Measurements from ENCODE around the gene FAM228A.

The FAM228A gene

GRCh38 chr2:24209389-24210105 lies 34.7 kb downstream of the FAM228A start:
- no peak overlapping the region for H3K9ac ChIP-seq (ENCODE audit: low read depth, low read length, poor library complexity)
- H3K27me3 ChIP-seq (ENCODE audit: control insufficient read depth in 3 of 3, insufficient read depth in 3 of 3, low read depth in 1 of 3, low read length in 3 of 3) = no peaks in the 10 kb centered on the region
- H3K27ac ChIP-seq (replicated peaks; ENCODE audit: low read length) = no peak overlapping the region
- H3K4ac ChIP-seq (ENCODE audit: low read length) = no peak overlapping the region
- H3K36me3 ChIP-seq (replicated peaks in 1 of 2; ENCODE audit: control insufficient read depth in 2 of 2, insufficient read depth in 2 of 2, low read length in 2 of 2) = peaks cover 0 to 4% of the 10 kb centered on the region in 2 donors
- no peak overlapping the region for H2BK15ac ChIP-seq (ENCODE audit: low read length)
- H3K79me1 ChIP-seq (ENCODE audit: low read depth, low read length) = peaks cover 1% of the 10 kb centered on the region
- no peak overlapping the region for H2BK120ac ChIP-seq (ENCODE audit: low read depth, low read length)
- no peak overlapping the region for H2BK12ac ChIP-seq (ENCODE audit: low read length)
- H3K4me3 ChIP-seq (ENCODE audit: low read length in 2 of 2) = no peak overlapping the region
- DNase-seq (ENCODE audit: low spot score) = no peak
- no peak overlapping the region for H4K91ac ChIP-seq (ENCODE audit: low read depth, low read length, poor library complexity)
- peak overlapping the region; percentile 57 for H2BK5ac ChIP-seq (ENCODE audit: low read length)
- no peak overlapping the region for H4K8ac ChIP-seq (ENCODE audit: low read depth, low read length)
- H2AFZ ChIP-seq (ENCODE audit: low read length) = no peak overlapping the region
- peak overlapping the region; percentile 12 for H3K18ac ChIP-seq (ENCODE audit: low read length)
- H2AK5ac ChIP-seq (ENCODE audit: low read depth, low read length) = no peak overlapping the region
- H3K4me1 ChIP-seq (ENCODE audit: control insufficient read depth in 2 of 2, insufficient read depth in 1 of 2, low read depth in 1 of 2, low read length in 2 of 2) = peaks cover 0 to 2% of the 10 kb centered on the region in 2 donors
- H3K14ac ChIP-seq (ENCODE audit: low read length) = no peak overlapping the region
- H3K23ac ChIP-seq (ENCODE audit: low read depth, low read length, poor library complexity) = peak overlapping the region; percentile 62
- H3K4me2 ChIP-seq (ENCODE audit: insufficient read depth, low read length, poor library complexity, severe bottlenecking) = no peak overlapping the region
- no CpG with 5 or more reads among the region's 17 CpGs for WGBS, 2 donors (ENCODE audit: extremely low coverage in 2 of 2, insufficient read length in 2 of 2, insufficient replicate concordance in 1 of 2)
- H3K9me3 ChIP-seq (replicated peaks in 1 of 2; ENCODE audit: control insufficient read depth in 2 of 2, insufficient read depth in 1 of 2, low read depth in 1 of 2, low read length in 2 of 2) = no peaks in the 10 kb centered on the region

GRCh38 chr2:24210106-24210455 lies 35.2 kb downstream of the FAM228A start:
- H2AK5ac ChIP-seq (ENCODE audit: low read depth, low read length) = no peak overlapping the region
- WGBS, 2 donors (ENCODE audit: extremely low coverage in 2 of 2, insufficient read length in 2 of 2, insufficient replicate concordance in 1 of 2) = no CpG with 5 or more reads among the region's 2 CpGs
- no peak overlapping the region for H3K9ac ChIP-seq (ENCODE audit: low read depth, low read length, poor library complexity)
- H3K9me3 ChIP-seq (replicated peaks in 1 of 2; ENCODE audit: control insufficient read depth in 2 of 2, insufficient read depth in 1 of 2, low read depth in 1 of 2, low read length in 2 of 2) = no peaks in the 10 kb centered on the region
- no peak overlapping the region for H3K4me2 ChIP-seq (ENCODE audit: insufficient read depth, low read length, poor library complexity, severe bottlenecking)
- no peak overlapping the region for H2BK5ac ChIP-seq (ENCODE audit: low read length)
- H3K4me1 ChIP-seq (ENCODE audit: control insufficient read depth in 2 of 2, insufficient read depth in 1 of 2, low read depth in 1 of 2, low read length in 2 of 2) = peaks cover 0 to 2% of the 10 kb centered on the region in 2 donors
- H2AFZ ChIP-seq (ENCODE audit: low read length) = no peak overlapping the region
- peaks cover 0 to 4% of the 10 kb centered on the region in 2 donors for H3K36me3 ChIP-seq (replicated peaks in 1 of 2; ENCODE audit: control insufficient read depth in 2 of 2, insufficient read depth in 2 of 2, low read length in 2 of 2)
- DNase-seq (ENCODE audit: low spot score) = no peak
- no peak overlapping the region for H3K4ac ChIP-seq (ENCODE audit: low read length)
- H4K91ac ChIP-seq (ENCODE audit: low read depth, low read length, poor library complexity) = no peak overlapping the region
- H2BK12ac ChIP-seq (ENCODE audit: low read length) = no peak overlapping the region
- no peak overlapping the region for H3K23ac ChIP-seq (ENCODE audit: low read depth, low read length, poor library complexity)
- H3K14ac ChIP-seq (ENCODE audit: low read length) = no peak overlapping the region
- no peak overlapping the region for H4K8ac ChIP-seq (ENCODE audit: low read depth, low read length)
- no peak overlapping the region for H2BK15ac ChIP-seq (ENCODE audit: low read length)
- no peak overlapping the region for H3K18ac ChIP-seq (ENCODE audit: low read length)
- H3K4me3 ChIP-seq (ENCODE audit: low read length in 2 of 2) = no peak overlapping the region
- peaks cover 1% of the 10 kb centered on the region for H3K79me1 ChIP-seq (ENCODE audit: low read depth, low read length)
- H3K27me3 ChIP-seq (ENCODE audit: control insufficient read depth in 3 of 3, insufficient read depth in 3 of 3, low read depth in 1 of 3, low read length in 3 of 3) = no peaks in the 10 kb centered on the region
- no peak overlapping the region for H2BK120ac ChIP-seq (ENCODE audit: low read depth, low read length)
- H3K27ac ChIP-seq (replicated peaks; ENCODE audit: low read length) = no peak overlapping the region

DNA sequence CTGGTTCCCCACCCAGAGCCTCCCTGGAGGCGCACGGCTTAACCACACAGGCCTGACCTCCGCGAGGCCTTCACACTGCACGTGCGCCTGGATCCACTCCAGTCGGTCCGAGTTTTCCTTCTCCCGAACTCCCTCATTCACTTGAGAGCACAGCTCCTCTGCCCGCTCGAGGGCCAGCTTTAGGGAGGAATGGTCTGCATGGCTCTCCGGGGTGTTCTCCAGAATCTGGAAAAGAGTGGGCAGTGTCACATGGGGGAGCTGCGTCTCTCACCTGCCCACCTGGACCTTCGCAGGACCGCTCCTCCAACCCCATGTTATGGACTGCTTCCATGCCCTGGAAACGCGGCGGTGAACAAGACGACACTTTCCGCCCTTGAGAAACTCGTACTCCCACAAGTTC lies 35.9 kb downstream of the FAM228A start:
- Histone ChIP-seq H3K79me1 (ENCODE audit: low read depth, low read length) (peaks cover 1% of the 10 kb centered on the region), H2AK5ac (ENCODE audit: low read depth, low read length) (no peak overlapping the region), H3K4me3 (ENCODE audit: low read length in 2 of 2) (no peak overlapping the region), H3K14ac (ENCODE audit: low read length) (no peak overlapping the region), H2BK120ac (ENCODE audit: low read depth, low read length) (no peak overlapping the region), H4K91ac (ENCODE audit: low read depth, low read length, poor library complexity) (no peak overlapping the region), H3K9me3 (replicated peaks in 1 of 2; ENCODE audit: control insufficient read depth in 2 of 2, insufficient read depth in 1 of 2, low read depth in 1 of 2, low read length in 2 of 2) (no peaks in the 10 kb centered on the region), H3K27ac (replicated peaks; ENCODE audit: low read length) (no peak overlapping the region), H2BK5ac (ENCODE audit: low read length) (no peak overlapping the region), H3K9ac (ENCODE audit: low read depth, low read length, poor library complexity) (no peak overlapping the region), H2BK15ac (ENCODE audit: low read length) (no peak overlapping the region), H3K4me1 (ENCODE audit: control insufficient read depth in 2 of 2, insufficient read depth in 1 of 2, low read depth in 1 of 2, low read length in 2 of 2) (peaks cover 0 to 2% of the 10 kb centered on the region in 2 donors), H3K36me3 (replicated peaks in 1 of 2; ENCODE audit: control insufficient read depth in 2 of 2, insufficient read depth in 2 of 2, low read length in 2 of 2) (peaks cover 0 to 4% of the 10 kb centered on the region in 2 donors), H3K4ac (ENCODE audit: low read length) (no peak overlapping the region), H3K23ac (ENCODE audit: low read depth, low read length, poor library complexity) (no peak overlapping the region), H3K18ac (ENCODE audit: low read length) (no peak overlapping the region), H2AFZ (ENCODE audit: low read length) (no peak overlapping the region), H3K27me3 (ENCODE audit: control insufficient read depth in 3 of 3, insufficient read depth in 3 of 3, low read depth in 1 of 3, low read length in 3 of 3) (no peaks in the 10 kb centered on the region), H3K4me2 (ENCODE audit: insufficient read depth, low read length, poor library complexity, severe bottlenecking) (no peak overlapping the region), H2BK12ac (ENCODE audit: low read length) (no peak overlapping the region), H4K8ac (ENCODE audit: low read depth, low read length) (no peak overlapping the region)
- WGBS, 2 donors (ENCODE audit: extremely low coverage in 2 of 2, insufficient read length in 2 of 2, insufficient replicate concordance in 1 of 2) = no CpG with 5 or more reads among the region's 21 CpGs
- DNase-seq (ENCODE audit: low spot score) = no peak

DNA sequence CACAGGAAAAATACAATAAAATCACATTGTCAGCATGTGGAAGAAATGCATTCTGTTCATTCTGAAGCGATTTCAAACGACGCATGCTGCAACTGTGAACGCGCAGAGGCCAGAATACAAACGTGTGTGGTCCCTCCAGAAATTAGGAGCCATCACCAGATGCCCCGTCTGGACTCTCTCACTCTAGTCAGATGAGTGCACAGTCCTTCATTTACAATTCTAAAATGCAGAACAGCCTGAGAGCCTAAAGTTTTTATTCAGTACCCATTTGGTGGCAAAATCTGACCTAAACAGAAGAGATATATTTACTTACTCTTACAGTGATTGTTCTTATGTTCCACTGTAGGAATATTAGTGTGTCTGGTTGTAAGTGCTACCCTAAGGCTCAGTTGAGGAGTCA lies 36.6 kb downstream of the FAM228A start:
- Histone ChIP-seq H3K4me1 (ENCODE audit: control insufficient read depth in 2 of 2, insufficient read depth in 1 of 2, low read depth in 1 of 2, low read length in 2 of 2) (peaks cover 0 to 2% of the 10 kb centered on the region in 2 donors), H3K4ac (ENCODE audit: low read length) (no peak overlapping the region), H3K9me3 (replicated peaks in 1 of 2; ENCODE audit: control insufficient read depth in 2 of 2, insufficient read depth in 1 of 2, low read depth in 1 of 2, low read length in 2 of 2) (no peaks in the 10 kb centered on the region), H3K9ac (ENCODE audit: low read depth, low read length, poor library complexity) (no peak overlapping the region), H3K36me3 (replicated peaks in 1 of 2; ENCODE audit: control insufficient read depth in 2 of 2, insufficient read depth in 2 of 2, low read length in 2 of 2) (peaks cover 0 to 4% of the 10 kb centered on the region in 2 donors), H3K27me3 (ENCODE audit: control insufficient read depth in 3 of 3, insufficient read depth in 3 of 3, low read depth in 1 of 3, low read length in 3 of 3) (no peaks in the 10 kb centered on the region), H2AK5ac (ENCODE audit: low read depth, low read length) (no peak overlapping the region), H2BK5ac (ENCODE audit: low read length) (no peak overlapping the region), H2BK12ac (ENCODE audit: low read length) (no peak overlapping the region), H2BK120ac (ENCODE audit: low read depth, low read length) (no peak overlapping the region), H2AFZ (ENCODE audit: low read length) (no peak overlapping the region), H4K91ac (ENCODE audit: low read depth, low read length, poor library complexity) (no peak overlapping the region), H3K4me3 (ENCODE audit: low read length in 2 of 2) (no peak overlapping the region), H3K4me2 (ENCODE audit: insufficient read depth, low read length, poor library complexity, severe bottlenecking) (no peak overlapping the region), H3K23ac (ENCODE audit: low read depth, low read length, poor library complexity) (no peak overlapping the region), H2BK15ac (ENCODE audit: low read length) (no peak overlapping the region), H3K18ac (ENCODE audit: low read length) (no peak overlapping the region), H4K8ac (ENCODE audit: low read depth, low read length) (no peak overlapping the region), H3K27ac (replicated peaks; ENCODE audit: low read length) (no peak overlapping the region), H3K79me1 (ENCODE audit: low read depth, low read length) (peaks cover 1% of the 10 kb centered on the region), H3K14ac (ENCODE audit: low read length) (no peak overlapping the region)
- DNase-seq (ENCODE audit: low spot score) = no peak
- WGBS, 2 donors (ENCODE audit: extremely low coverage in 2 of 2, insufficient read length in 2 of 2, insufficient replicate concordance in 1 of 2) = no CpG with 5 or more reads among the region's 7 CpGs
